HepG2 (cell line): ENCODE data around the gene CMTM1. TPM values are rescaled to one million over a fixed set of nuclear protein-coding genes. Genes with fewer than 3 reads are reported as not detected.

Source experiments
- CAMTA2 ChIP-seq: sonication (generic); formaldehyde crosslinking; IDR thresholded peaks from 2 replicates; pipeline ENCODE4 v1.4.0; 2020; ENCODE audit warnings: mild to moderate bottlenecking, missing genetic modification reagents, borderline replicate concordance
- CBX2 ChIP-seq, 2 experiments: fragments of 200-600 bp in 1 of 2; sonication (generic); formaldehyde crosslinking in 1 of 2; IDR thresholded peaks; 2 replicates each; pipeline versions ENCODE4 v1.7.0 to v1.8.1; 2018 to 2022; ENCODE audit warnings: low read depth in 2 of 2, low read length in 1 of 2, mild to moderate bottlenecking in 1 of 2, missing genetic modification reagents in 1 of 2
- HOXA7 ChIP-seq: sonication (generic); formaldehyde crosslinking; IDR thresholded peaks from 2 replicates; pipeline ENCODE4 v1.8.1; 2022; ENCODE audit warnings: mild to moderate bottlenecking, missing genetic modification reagents, moderate library complexity
- KAT2B ChIP-seq: fragments of 150-350 bp; IDR thresholded peaks from 2 replicates; pipeline ENCODE4 v1.6.1; 2014; ENCODE audit warnings: low read depth, low read length, borderline replicate concordance
- RARA ChIP-seq: IDR thresholded peaks from 2 replicates; pipeline ENCODE4 v1.6.1; 2016; ENCODE audit warnings: missing genetic modification reagents, missing compliant biosample characterization
- REL ChIP-seq: sonication (generic); formaldehyde crosslinking; conservative IDR thresholded peaks from 2 replicates; pipeline ENCODE4 v1.8.0; 2022; ENCODE audit warnings: mild to moderate bottlenecking, missing genetic modification reagents, moderate library complexity
- RELA ChIP-seq: sonication (generic); formaldehyde crosslinking; IDR thresholded peaks from 2 replicates; pipeline ENCODE4 v1.4.0; 2020; ENCODE audit warnings: missing genetic modification reagents
- RORA ChIP-seq: sonication (generic); formaldehyde crosslinking; IDR thresholded peaks from 2 replicates; pipeline ENCODE4 v1.5.0; 2020; ENCODE audit warnings: mild to moderate bottlenecking, missing genetic modification reagents, moderate library complexity
- RXRA ChIP-seq: sonication (generic); formaldehyde crosslinking; IDR thresholded peaks from 2 replicates; pipeline ENCODE4 v1.5.1; 2020; ENCODE audit warnings: missing genetic modification reagents
- SETDB1 ChIP-seq: sonication (generic); formaldehyde crosslinking; IDR thresholded peaks from 2 replicates; pipeline ENCODE4 v1.5.1; 2020; ENCODE audit warnings: missing genetic modification reagents, mild to moderate bottlenecking, borderline replicate concordance
- SNRNP70 ChIP-seq: fragments of 200-400 bp; formaldehyde crosslinking; IDR thresholded peaks from 2 replicates; pipeline ENCODE4 v1.6.1; 2017; ENCODE audit warnings: mild to moderate bottlenecking, low read depth, low read length, moderate library complexity
- ZC3H4 ChIP-seq: sonication (generic); formaldehyde crosslinking; IDR thresholded peaks from 2 replicates; pipeline ENCODE4 v1.4.0; 2020; ENCODE audit warnings: missing genetic modification reagents, borderline replicate concordance
- ZNF292 ChIP-seq: sonication (generic); formaldehyde crosslinking; IDR thresholded peaks from 2 replicates; pipeline ENCODE4 v1.8.1; 2022; ENCODE audit warnings: mild to moderate bottlenecking, low read depth, missing genetic modification reagents, borderline replicate concordance
- ZNF550 ChIP-seq: sonication (generic); formaldehyde crosslinking; IDR thresholded peaks from 2 replicates; pipeline ENCODE4 v1.4.0; 2020; ENCODE audit warnings: mild to moderate bottlenecking, missing genetic modification reagents, borderline replicate concordance
- ZNF557 ChIP-seq: sonication (generic); formaldehyde crosslinking; IDR thresholded peaks from 2 replicates; pipeline ENCODE4 v1.4.0; 2020; ENCODE audit warnings: missing genetic modification reagents
- polyA plus RNA-seq, 8 experiments: library from polyadenylated mRNA; depleted of rRNA in 3 of 8; stranded (reverse) in 7 of 8; unstranded in 1 of 8; fragments of >200 nt; fragmentation: Illumina TruSeq in 4 of 8; extraction: Trizol in 4 of 8; gene quantifications; 2 replicates each; pipeline versions ENCODE4 v1.2.1 to v1.2.3, GENCODE V29; 2011 to 2016; ENCODE audit warnings: low read depth in 4 of 8, missing spikeins in 1 of 8, mixed read lengths in 1 of 8; ENCODE audit not compliant: insufficient read depth in 1 of 8
- total RNA-seq, 5 experiments: library from RNA; depleted of rRNA; stranded (reverse); fragments of >200 nt; fragmentation: Illumina TruSeq; extraction: Trizol; gene quantifications; 2 replicates each; pipeline ENCODE4 v1.2.3, GENCODE V29; 2016; ENCODE audit warnings: low read depth in 1 of 5
- TF ChIP-seq, protein P1 (sequence below): sonication (generic); formaldehyde crosslinking; IDR thresholded peaks from 2 replicates; pipeline ENCODE4 v1.5.0; 2020; ENCODE audit warnings: missing genetic modification reagents
- TF ChIP-seq, protein P2 (sequence below): sonication (generic); formaldehyde crosslinking; IDR thresholded peaks from 2 replicates; pipeline ENCODE4 v1.9.0; 2021; ENCODE audit warnings: missing genetic modification reagents, borderline replicate concordance
- TF ChIP-seq, protein P3 (sequence below): IDR thresholded peaks from 2 replicates; pipeline ENCODE4 v1.6.1; 2016; ENCODE audit warnings: mild to moderate bottlenecking, missing biosample characterization, missing genetic modification reagents
- TF ChIP-seq, protein P4 (sequence below): sonication (generic); formaldehyde crosslinking; IDR thresholded peaks from 2 replicates; pipeline ENCODE4 v1.5.0; 2020; ENCODE audit warnings: missing genetic modification reagents
- TF ChIP-seq, protein P5 (sequence below): IDR thresholded peaks from 2 replicates; pipeline ENCODE4 v1.6.1; 2012; ENCODE audit warnings: low read length, improper control_type of control experiment

The CMTM1 gene
- total and polyA plus RNA-seq, 2 of the 13 experiments (the other 11 are each of a cell fraction or from before 2014, with no cell fraction given), result 1.7 to 2.9 TPM

DNA sequence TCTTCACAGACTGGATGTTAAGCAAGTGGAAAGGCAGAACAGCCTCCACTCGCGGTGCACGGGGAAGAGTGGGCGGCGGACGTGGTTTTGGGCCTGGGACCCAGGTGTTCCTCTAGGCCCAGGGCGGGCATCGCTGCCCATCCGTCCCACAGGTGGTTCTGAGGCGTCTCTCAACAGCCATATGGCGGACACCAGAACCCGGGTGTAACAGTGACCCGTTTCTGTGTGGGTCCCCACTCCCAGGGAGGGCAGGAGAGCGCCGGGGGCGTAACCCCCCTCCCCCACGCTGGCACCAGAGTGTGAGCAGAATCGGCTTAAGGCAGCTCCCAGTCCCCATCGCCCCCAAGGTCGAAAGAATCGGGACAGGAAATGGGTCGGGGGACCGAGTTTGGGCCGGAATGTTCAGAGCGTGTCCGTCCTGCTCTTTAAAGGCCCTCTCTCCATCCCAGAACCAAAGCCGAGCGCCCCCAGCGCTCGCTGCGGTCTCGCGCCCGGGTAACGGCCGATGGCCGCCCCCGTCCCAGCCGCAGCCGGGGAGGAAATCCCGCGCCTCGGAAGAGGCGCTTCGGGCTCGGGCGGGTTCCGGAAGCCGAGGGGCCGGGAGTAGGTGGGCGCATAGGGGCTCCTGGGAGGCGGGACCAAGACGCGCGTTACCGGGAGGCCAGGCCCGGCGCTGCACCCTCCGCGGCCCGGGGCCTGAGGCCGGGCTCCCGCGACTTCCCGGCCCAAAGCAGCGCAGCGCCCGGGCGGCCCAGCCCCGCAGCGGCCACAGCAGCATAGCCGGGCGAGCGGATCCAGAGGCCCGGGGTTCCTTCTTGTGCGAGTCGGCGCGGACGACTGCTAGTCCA, 16.7 kb upstream of the CMTM1 start, which contains the start of gene TK2 (continued):
- TF ChIP-seq, protein P1, sequence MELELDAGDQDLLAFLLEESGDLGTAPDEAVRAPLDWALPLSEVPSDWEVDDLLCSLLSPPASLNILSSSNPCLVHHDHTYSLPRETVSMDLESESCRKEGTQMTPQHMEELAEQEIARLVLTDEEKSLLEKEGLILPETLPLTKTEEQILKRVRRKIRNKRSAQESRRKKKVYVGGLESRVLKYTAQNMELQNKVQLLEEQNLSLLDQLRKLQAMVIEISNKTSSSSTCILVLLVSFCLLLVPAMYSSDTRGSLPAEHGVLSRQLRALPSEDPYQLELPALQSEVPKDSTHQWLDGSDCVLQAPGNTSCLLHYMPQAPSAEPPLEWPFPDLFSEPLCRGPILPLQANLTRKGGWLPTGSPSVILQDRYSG (CRISPR knock-in tag), result peak; percentile 88; the same call in 1 of the 2 replicates
- TF ChIP-seq, protein P2, sequence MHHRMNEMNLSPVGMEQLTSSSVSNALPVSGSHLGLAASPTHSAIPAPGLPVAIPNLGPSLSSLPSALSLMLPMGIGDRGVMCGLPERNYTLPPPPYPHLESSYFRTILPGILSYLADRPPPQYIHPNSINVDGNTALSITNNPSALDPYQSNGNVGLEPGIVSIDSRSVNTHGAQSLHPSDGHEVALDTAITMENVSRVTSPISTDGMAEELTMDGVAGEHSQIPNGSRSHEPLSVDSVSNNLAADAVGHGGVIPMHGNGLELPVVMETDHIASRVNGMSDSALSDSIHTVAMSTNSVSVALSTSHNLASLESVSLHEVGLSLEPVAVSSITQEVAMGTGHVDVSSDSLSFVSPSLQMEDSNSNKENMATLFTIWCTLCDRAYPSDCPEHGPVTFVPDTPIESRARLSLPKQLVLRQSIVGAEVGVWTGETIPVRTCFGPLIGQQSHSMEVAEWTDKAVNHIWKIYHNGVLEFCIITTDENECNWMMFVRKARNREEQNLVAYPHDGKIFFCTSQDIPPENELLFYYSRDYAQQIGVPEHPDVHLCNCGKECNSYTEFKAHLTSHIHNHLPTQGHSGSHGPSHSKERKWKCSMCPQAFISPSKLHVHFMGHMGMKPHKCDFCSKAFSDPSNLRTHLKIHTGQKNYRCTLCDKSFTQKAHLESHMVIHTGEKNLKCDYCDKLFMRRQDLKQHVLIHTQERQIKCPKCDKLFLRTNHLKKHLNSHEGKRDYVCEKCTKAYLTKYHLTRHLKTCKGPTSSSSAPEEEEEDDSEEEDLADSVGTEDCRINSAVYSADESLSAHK (CRISPR knock-in tag), result peak; percentile 70; the same call in 1 of the 2 replicates
- TF ChIP-seq KAT2B, result no peak
- no peak for TF ChIP-seq CAMTA2
- TF ChIP-seq ZNF550 (CRISPR knock-in tag), result 0 out of 2 replicates have a peak, but pooled peaks have one; percentile 83
- TF ChIP-seq RORA (CRISPR knock-in tag), result 0 out of 2 replicates have a peak, but pooled peaks have one; percentile 69
- TF ChIP-seq ZNF292 (CRISPR knock-in tag), result peak; percentile 63; the same call in 1 of the 2 replicates
- no peak for TF ChIP-seq SNRNP70
- peak; percentile 17; the same call in 1 of the 2 replicates for TF ChIP-seq RELA (CRISPR knock-in tag)
- TF ChIP-seq, protein P3, sequence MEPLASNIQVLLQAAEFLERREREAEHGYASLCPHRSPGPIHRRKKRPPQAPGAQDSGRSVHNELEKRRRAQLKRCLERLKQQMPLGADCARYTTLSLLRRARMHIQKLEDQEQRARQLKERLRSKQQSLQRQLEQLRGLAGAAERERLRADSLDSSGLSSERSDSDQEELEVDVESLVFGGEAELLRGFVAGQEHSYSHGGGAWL (CRISPR knock-in tag), result peak; percentile 85; the same call in 1 of the 2 replicates
- no peak for TF ChIP-seq HOXA7 (CRISPR knock-in tag)
- TF ChIP-seq RXRA (CRISPR knock-in tag), result peak; percentile 62; the same call in 1 of the 2 replicates
- TF ChIP-seq SETDB1 (CRISPR knock-in tag), result no peak
- no peak for TF ChIP-seq CBX2 (IDR thresholded peaks at IDR 0.05; ENCODE audit: low read depth, low read length)
- TF ChIP-seq CBX2 (CRISPR knock-in tag; IDR thresholded peaks at IDR 0.05; ENCODE audit: low read depth), result no peak
- no peak for TF ChIP-seq ZNF557 (CRISPR knock-in tag)
- TF ChIP-seq, protein P4, sequence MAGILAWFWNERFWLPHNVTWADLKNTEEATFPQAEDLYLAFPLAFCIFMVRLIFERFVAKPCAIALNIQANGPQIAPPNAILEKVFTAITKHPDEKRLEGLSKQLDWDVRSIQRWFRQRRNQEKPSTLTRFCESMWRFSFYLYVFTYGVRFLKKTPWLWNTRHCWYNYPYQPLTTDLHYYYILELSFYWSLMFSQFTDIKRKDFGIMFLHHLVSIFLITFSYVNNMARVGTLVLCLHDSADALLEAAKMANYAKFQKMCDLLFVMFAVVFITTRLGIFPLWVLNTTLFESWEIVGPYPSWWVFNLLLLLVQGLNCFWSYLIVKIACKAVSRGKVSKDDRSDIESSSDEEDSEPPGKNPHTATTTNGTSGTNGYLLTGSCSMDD (CRISPR knock-in tag), result no peak
- TF ChIP-seq RARA (CRISPR knock-in tag), result no peak
- TF ChIP-seq, protein P5, sequence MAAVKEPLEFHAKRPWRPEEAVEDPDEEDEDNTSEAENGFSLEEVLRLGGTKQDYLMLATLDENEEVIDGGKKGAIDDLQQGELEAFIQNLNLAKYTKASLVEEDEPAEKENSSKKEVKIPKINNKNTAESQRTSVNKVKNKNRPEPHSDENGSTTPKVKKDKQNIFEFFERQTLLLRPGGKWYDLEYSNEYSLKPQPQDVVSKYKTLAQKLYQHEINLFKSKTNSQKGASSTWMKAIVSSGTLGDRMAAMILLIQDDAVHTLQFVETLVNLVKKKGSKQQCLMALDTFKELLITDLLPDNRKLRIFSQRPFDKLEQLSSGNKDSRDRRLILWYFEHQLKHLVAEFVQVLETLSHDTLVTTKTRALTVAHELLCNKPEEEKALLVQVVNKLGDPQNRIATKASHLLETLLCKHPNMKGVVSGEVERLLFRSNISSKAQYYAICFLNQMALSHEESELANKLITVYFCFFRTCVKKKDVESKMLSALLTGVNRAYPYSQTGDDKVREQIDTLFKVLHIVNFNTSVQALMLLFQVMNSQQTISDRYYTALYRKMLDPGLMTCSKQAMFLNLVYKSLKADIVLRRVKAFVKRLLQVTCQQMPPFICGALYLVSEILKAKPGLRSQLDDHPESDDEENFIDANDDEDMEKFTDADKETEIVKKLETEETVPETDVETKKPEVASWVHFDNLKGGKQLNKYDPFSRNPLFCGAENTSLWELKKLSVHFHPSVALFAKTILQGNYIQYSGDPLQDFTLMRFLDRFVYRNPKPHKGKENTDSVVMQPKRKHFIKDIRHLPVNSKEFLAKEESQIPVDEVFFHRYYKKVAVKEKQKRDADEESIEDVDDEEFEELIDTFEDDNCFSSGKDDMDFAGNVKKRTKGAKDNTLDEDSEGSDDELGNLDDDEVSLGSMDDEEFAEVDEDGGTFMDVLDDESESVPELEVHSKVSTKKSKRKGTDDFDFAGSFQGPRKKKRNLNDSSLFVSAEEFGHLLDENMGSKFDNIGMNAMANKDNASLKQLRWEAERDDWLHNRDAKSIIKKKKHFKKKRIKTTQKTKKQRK, result no peak
- TF ChIP-seq ZC3H4, result no peak; the same call in 1 of the 2 replicates
- TF ChIP-seq REL (CRISPR knock-in tag), result 0 out of 2 replicates have a peak, but pooled peaks have one; percentile 34
